Esophagus muscularis mucosa (tissue), 4 donors: Measurements from ENCODE around the gene MB. TPM values are rescaled to one million over a fixed set of nuclear protein-coding genes. Genes with fewer than 3 reads are reported as not detected.

ENCODE experiments used
- DNase-seq: peaks from one replicate; pipeline ENCODE4 v3.0.0-alpha.2; 2017; ENCODE audit errors: extremely low spot score
- H3K27ac ChIP-seq, 4 donors: fragments of 200-600 bp; sonication (generic); replicated peaks in 1 of 4; 1 replicate in 3 of 4; 2 replicates in 1 of 4; pipeline ENCODE4 v1.5.1; 2016 to 2019; ENCODE audit warnings: mild to moderate bottlenecking in 1 of 4
- H3K27me3 ChIP-seq, 4 donors: fragments of 200-600 bp; sonication (generic); one replicate each; pipeline versions ENCODE4 v1.5.1 to v1.6.0; 2016 to 2019
- H3K36me3 ChIP-seq, 4 donors: fragments of 200-600 bp; sonication (generic); one replicate each; pipeline ENCODE4 v1.5.1; 2016 to 2019
- H3K4me1 ChIP-seq, 4 donors: fragments of 200-600 bp; sonication (generic); one replicate each; pipeline ENCODE4 v1.5.1; 2016 to 2019
- H3K4me3 ChIP-seq, 4 donors: fragments of 200-600 bp; sonication (generic); 1 replicate in 2 of 4; 2 replicates in 2 of 4; pipeline ENCODE4 v1.5.1; 2016 to 2019; ENCODE audit warnings: mild to moderate bottlenecking in 4 of 4, moderate library complexity in 1 of 4
- H3K9me3 ChIP-seq, 4 donors: fragments of 200-600 bp; sonication (generic); 1 replicate in 3 of 4; 2 replicates in 1 of 4; pipeline ENCODE4 v1.5.1; 2016 to 2019
- CTCF ChIP-seq, 3 experiments: fragments of 200-600 bp in 2 of 3; fragments of 450-650 bp in 1 of 3; sonication (generic) in 2 of 3; IDR thresholded peaks; one replicate each; pipeline ENCODE4 v1.5.1; 2017 to 2019; ENCODE audit warnings: antibody characterized with exemption in 3 of 3, mild to moderate bottlenecking in 2 of 3, moderate library complexity in 1 of 3
- EP300 ChIP-seq: sonication (generic); formaldehyde crosslinking; IDR thresholded peaks from one replicate; pipeline ENCODE4 v1.6.1; 2017; ENCODE audit warnings: antibody characterized with exemption
- POLR2A ChIP-seq: fragments of 450-650 bp; IDR thresholded peaks from one replicate; pipeline ENCODE4 v1.6.1; 2017; ENCODE audit warnings: antibody characterized with exemption, moderate library complexity, mild to moderate bottlenecking, low read depth
- POLR2AphosphoS5 ChIP-seq, 2 donors: sonication (generic); formaldehyde crosslinking; IDR thresholded peaks; one replicate each; pipeline ENCODE4 v1.6.1; 2017; ENCODE audit warnings: antibody characterized with exemption in 2 of 2
- WGBS: methylation state at CpG from one replicate; pipeline ENCODE4 v1.1.5; 2018; 5-methylcytosine and 5-hydroxymethylcytosine counted together
- intact Hi-C: fragments of 100-400 bp; cut with DNase I; formaldehyde crosslinking; loops from one replicate; pipeline ENCODE4 v1.15.1; 2023
- total RNA-seq, 4 donors: library from RNA; depleted of rRNA; stranded (reverse); fragments of >200 nt; gene quantifications; one replicate each; pipeline versions ENCODE4 v1.1.0 to v1.2.1, GENCODE V29; 2016

MB gene
- total RNA-seq, 4 donors from 2014 or later: 0.63 to 3.0 TPM; not detected in 2

DNA sequence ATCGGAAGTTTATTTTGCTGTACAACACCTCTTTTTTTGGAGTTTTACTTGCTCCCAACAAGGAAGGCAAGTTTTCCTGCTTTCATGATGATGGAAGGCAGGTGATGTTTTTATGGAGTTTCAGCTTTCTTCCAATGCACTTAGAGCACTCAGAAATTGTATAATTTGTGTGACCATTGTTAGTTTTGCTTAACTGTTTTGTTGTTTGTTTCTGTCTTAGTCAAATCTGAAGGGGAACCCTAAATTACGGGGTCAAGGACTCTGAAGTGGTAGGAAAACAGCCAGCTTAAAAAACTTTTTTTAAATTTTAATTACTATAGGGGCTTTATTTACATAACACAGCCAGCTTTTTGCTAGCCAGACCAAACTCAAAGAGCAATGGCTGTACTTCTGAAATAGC, 45.8 kb upstream of the MB start:
- Histone ChIP-seq H3K4me1 (peaks cover 4 to 25% (median 18%) of the 10 kb centered on the region in 4 donors), H3K9me3 (peaks cover 0 to 7% (median 0%) of the 10 kb centered on the region in 4 donors), H3K27ac (peak overlapping the region; percentile 42 to 63 (median 53)), H3K4me3 (peak overlapping the region in 1 of 4 donors; percentile 9), H3K36me3 (peaks cover 23 to 48% (median 24%) of the 10 kb centered on the region in 4 donors), H3K27me3 (no peaks in the 10 kb centered on the region)
- WGBS: 85% methylated on average over 2 of the region's 2 CpGs
- intact Hi-C loops: no loop called here
- TF ChIP-seq POLR2AphosphoS5 (IDR thresholded peaks at IDR 0.05): no peak
- TF ChIP-seq POLR2A: no peak
- no peak for TF ChIP-seq EP300
- TF ChIP-seq CTCF (IDR thresholded peaks at IDR 0.05): no peak
- no peak for DNase-seq

DNA sequence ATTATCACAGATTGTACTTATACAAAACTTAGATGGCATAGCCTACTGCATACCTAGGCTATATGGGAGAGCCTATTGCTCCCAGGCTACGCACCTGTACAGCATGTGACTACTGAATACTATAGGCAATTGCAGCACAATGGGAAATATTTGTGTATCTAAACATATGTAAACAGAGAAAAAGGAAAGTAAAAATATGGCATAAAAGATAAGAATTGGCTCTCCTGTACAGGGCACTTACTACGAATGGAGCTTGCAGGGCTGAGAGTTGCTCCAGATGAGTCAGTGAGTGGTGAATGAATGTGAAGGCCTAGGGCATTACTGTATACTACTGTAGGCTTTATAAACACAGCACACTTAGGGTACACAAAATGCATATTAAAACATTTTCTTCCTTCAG, 44.3 kb upstream of the MB start:
- Histone ChIP-seq H3K9me3 (peaks cover 0 to 4% (median 0%) of the 10 kb centered on the region in 4 donors), H3K4me3 (no peak overlapping the region), H3K4me1 (peaks cover 4 to 25% (median 18%) of the 10 kb centered on the region in 4 donors), H3K27me3 (no peaks in the 10 kb centered on the region), H3K36me3 (peaks cover 36 to 50% (median 37%) of the 10 kb centered on the region in 4 donors), H3K27ac (no peak overlapping the region)
- DNase-seq: no peak
- TF ChIP-seq POLR2AphosphoS5 (IDR thresholded peaks at IDR 0.05) (no peak), POLR2A (no peak), CTCF (IDR thresholded peaks at IDR 0.05) (no peak), EP300 (no peak)
- 80% methylated on average over 2 of the region's 2 CpGs for WGBS
- intact Hi-C loops: no loop called here

GRCh38 chr22:35660291-35661127, 43.4 kb upstream of the MB start:
- no peak for DNase-seq
- Histone ChIP-seq H3K27ac (no peak overlapping the region), H3K9me3 (no peaks in the 10 kb centered on the region), H3K4me1 (peaks cover 4 to 25% (median 18%) of the 10 kb centered on the region in 4 donors), H3K36me3 (peaks cover 36 to 49% (median 39%) of the 10 kb centered on the region in 4 donors), H3K4me3 (no peak overlapping the region), H3K27me3 (no peaks in the 10 kb centered on the region)
- WGBS: 73% methylated on average over 2 of the region's 2 CpGs
- TF ChIP-seq CTCF (IDR thresholded peaks at IDR 0.05) (no peak), EP300 (no peak), POLR2AphosphoS5 (IDR thresholded peaks at IDR 0.05) (no peak), POLR2A (no peak)
- intact Hi-C loops: no loop called here

DNA sequence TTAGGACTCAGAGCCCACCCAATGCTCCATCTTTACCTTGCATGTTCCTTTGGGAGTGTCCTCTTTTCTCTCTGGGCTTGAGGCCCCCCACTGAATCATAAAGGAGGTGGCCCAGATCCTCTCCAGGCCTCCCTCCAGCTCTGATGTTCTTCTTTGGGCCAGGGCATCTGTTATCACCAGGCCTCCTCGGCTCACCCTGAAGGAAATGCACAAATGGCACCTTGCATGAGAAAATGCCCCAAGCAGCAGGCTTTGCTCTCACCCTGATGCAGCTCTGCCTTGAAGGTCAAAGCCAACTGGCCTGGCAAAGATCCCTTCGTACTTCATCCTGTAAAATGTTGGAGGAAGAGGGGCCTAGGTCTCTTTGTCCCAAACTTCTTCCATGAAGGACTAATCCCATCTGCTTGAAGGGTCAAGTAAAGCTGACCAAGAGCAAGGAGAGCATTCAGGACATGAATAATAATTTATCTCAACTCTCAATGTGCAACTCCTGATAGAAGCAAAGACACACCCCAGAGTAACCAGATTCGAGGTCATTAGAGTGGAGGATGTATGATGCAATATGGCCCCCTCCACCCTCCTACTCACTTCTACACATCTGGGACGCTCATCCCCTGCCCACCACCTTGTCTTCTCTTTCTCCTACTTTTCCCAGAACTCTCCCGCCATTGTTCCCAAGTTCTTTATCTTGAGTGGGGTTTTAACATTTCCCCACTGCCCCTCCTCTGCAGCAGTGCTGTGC, 40.6 kb upstream of the MB start:
- no peaks in the 10 kb centered on the region for H3K27me3 ChIP-seq
- no peak overlapping the region for H3K4me3 ChIP-seq
- no peak for DNase-seq
- peaks cover 36 to 49% (median 39%) of the 10 kb centered on the region in 4 donors for H3K36me3 ChIP-seq
- H3K9me3 ChIP-seq: no peaks in the 10 kb centered on the region
- WGBS: 75% methylated on average over 5 of the region's 5 CpGs
- intact Hi-C loops: no loop called here
- no peak overlapping the region for H3K27ac ChIP-seq
- H3K4me1 ChIP-seq: peaks cover 0 to 12% (median 4%) of the 10 kb centered on the region in 4 donors
- TF ChIP-seq POLR2A (no peak), EP300 (no peak), CTCF (IDR thresholded peaks at IDR 0.05) (no peak), POLR2AphosphoS5 (IDR thresholded peaks at IDR 0.05) (no peak)
